HCT116 (cell line): ENCODE measurements around the gene OSBPL5. TPM values are rescaled to one million over a fixed set of nuclear protein-coding genes. Genes with fewer than 3 reads are reported as not detected.

Experiments
- ATAC-seq: fragments of 200-7000 bp; cut with Tn5 transposase; 2 replicates; pipeline ENCODE4 v1.9.1; 2020; ENCODE audit warnings: mild to moderate bottlenecking, moderate library complexity
- BruUV-seq: library from RNA; stranded (reverse); fragments of 400-500 nt; replicated peaks from 2 replicates; lab custom pipeline; 2021; lab: Mats Ljungman, UMichigan
- CTCF ChIA-PET: fragments of 300-600 bp; sonication (Branson Sonifier 250); formaldehyde crosslinking; loops from one replicate; lab custom pipeline; 2021; ENCODE audit warnings: antibody characterized with exemption; lab: Charles Lee
- POLR2A ChIA-PET: fragments of 300-600, 350-600 bp; sonication (Branson Sonifier 250); formaldehyde crosslinking; loops from one replicate; lab custom pipeline; 2021; ENCODE audit warnings: antibody characterized with exemption; lab: Charles Lee
- RAD21 ChIA-PET, 2 experiments: fragments of 300-600 bp; sonication (Branson Sonifier 250); formaldehyde crosslinking; loops; one replicate each; lab custom pipeline; 2023; ENCODE audit warnings: low total read pairs in 2 of 2; ENCODE audit not compliant: uncharacterized antibody in 2 of 2, unreplicated experiment in 2 of 2, low non-redundant PET in 1 of 2; lab: Charles Lee
- DNase-seq: peaks from one replicate; pipeline ENCODE4 v3.0.0-alpha.2; 2010; ENCODE audit warnings: low read depth, low spot score
- H2AFZ ChIP-seq: fragments of 200-600 bp; shearing (Covaris generic), sonication (generic); 2 replicates; pipeline ENCODE4 v1.6.1; 2017; ENCODE audit warnings: low read depth, mixed run types, mixed read lengths, antibody characterized with exemption, low read length; ENCODE audit not compliant: poor library complexity, severe bottlenecking
- H3K27ac ChIP-seq: 2 replicates; pipeline ENCODE4 v1.5.1; 2012; ENCODE audit warnings: low read depth, low read length
- H3K27me3 ChIP-seq: fragments of 200-600 bp; sonication (generic); 2 replicates; pipeline ENCODE4 v1.6.1; 2016; ENCODE audit warnings: mixed run types, low read length, mixed read lengths; ENCODE audit not compliant: insufficient read depth
- H3K36me3 ChIP-seq, 2 experiments: fragments of 200-500 bp in 1 of 2; fragments of 200-600 bp in 1 of 2; sonication (Bioruptor generic) in 1 of 2; sonication (generic) in 1 of 2; 2 replicates each; pipeline versions ENCODE4 v1.5.1 to v1.6.1; 2014 to 2016; ENCODE audit warnings: low read length in 2 of 2, inconsistent platforms in 1 of 2, mixed read lengths in 1 of 2, mixed run types in 1 of 2; ENCODE audit not compliant: insufficient read depth in 2 of 2, control insufficient read depth in 1 of 2
- H3K4me1 ChIP-seq, 2 experiments: fragments of 200-600 bp in 1 of 2; sonication (generic) in 1 of 2; 2 replicates each; pipeline versions ENCODE4 v1.5.1 to v1.6.1; 2012 to 2017; ENCODE audit warnings: low read length in 2 of 2, inconsistent platforms in 1 of 2, mild to moderate bottlenecking in 1 of 2, mixed read lengths in 1 of 2, mixed run types in 1 of 2, moderate library complexity in 1 of 2; ENCODE audit not compliant: insufficient read depth in 2 of 2, control insufficient read depth in 1 of 2
- H3K4me2 ChIP-seq: fragments of 200-600 bp; sonication (generic); 2 replicates; pipeline ENCODE4 v1.6.1; 2017; ENCODE audit warnings: mixed run types, low read length, mixed read lengths
- H3K4me3 ChIP-seq, 2 experiments: fragments of 200-600 bp in 1 of 2; sonication (generic) in 1 of 2; replicated peaks in 1 of 2; 2 replicates each; pipeline ENCODE4 v1.5.1; 2011 to 2016; ENCODE audit warnings: low read length in 2 of 2, control low read depth in 1 of 2, low read depth in 1 of 2, mild to moderate bottlenecking in 1 of 2, mixed read lengths in 1 of 2, mixed run types in 1 of 2
- H3K79me2 ChIP-seq: fragments of 200-600 bp; sonication (generic); 2 replicates; pipeline ENCODE4 v1.6.1; 2017; ENCODE audit warnings: mild to moderate bottlenecking, mixed run types, low read length, moderate library complexity, mixed read lengths; ENCODE audit not compliant: insufficient read depth
- H3K9ac ChIP-seq: fragments of 200-600 bp; sonication (generic); 2 replicates; pipeline ENCODE4 v1.6.1; 2016; ENCODE audit warnings: low read length, mixed read lengths
- H3K9me2 ChIP-seq: fragments of 200-600 bp; sonication (generic), shearing (Covaris generic); 2 replicates; pipeline ENCODE4 v1.6.1; 2017; ENCODE audit warnings: mixed run types, mild to moderate bottlenecking, moderate library complexity; ENCODE audit not compliant: insufficient read depth
- H3K9me3 ChIP-seq, 2 experiments: fragments of 200-500 bp in 1 of 2; fragments of 200-600 bp in 1 of 2; sonication (Bioruptor generic) in 1 of 2; sonication (generic) in 1 of 2; 2 replicates each; pipeline ENCODE4 v1.6.1; 2014 to 2017; ENCODE audit warnings: low read length in 2 of 2, mixed read lengths in 2 of 2, inconsistent platforms in 1 of 2, low read depth in 1 of 2, mild to moderate bottlenecking in 1 of 2, mixed run types in 1 of 2, moderate library complexity in 1 of 2; ENCODE audit not compliant: control insufficient read depth in 1 of 2, insufficient read depth in 1 of 2
- H4K20me1 ChIP-seq: fragments of 200-600 bp; sonication (generic), shearing (Covaris generic); 2 replicates; pipeline ENCODE4 v1.6.1; 2017; ENCODE audit warnings: mixed run types, mild to moderate bottlenecking, moderate library complexity; ENCODE audit not compliant: insufficient read depth
- CEBPB ChIP-seq: IDR thresholded peaks from 2 replicates; pipeline ENCODE4 v1.6.1; 2012; ENCODE audit warnings: low read depth
- CTCF ChIP-seq, 3 experiments: fragments of 200-600 bp in 1 of 3; sonication (generic) in 1 of 3; IDR thresholded peaks in 2 of 3; conservative IDR thresholded peaks in 1 of 3; 2 replicates each; pipeline ENCODE4 v1.5.1; 2012 to 2017; ENCODE audit warnings: low read depth in 2 of 3, low read length in 2 of 3, antibody characterized with exemption in 1 of 3, borderline replicate concordance in 1 of 3, control low read depth in 1 of 3, mild to moderate bottlenecking in 1 of 3, mixed read lengths in 1 of 3, mixed run types in 1 of 3, moderate library complexity in 1 of 3; ENCODE audit not compliant: insufficient read depth in 1 of 3
- EGR1 ChIP-seq: IDR thresholded peaks from 2 replicates; pipeline ENCODE4 v1.6.1; 2012; ENCODE audit warnings: low read depth
- EZH2 ChIP-seq: fragments of 200-600 bp; sonication (generic); IDR thresholded peaks from 2 replicates; pipeline ENCODE4 v1.6.1; 2017; ENCODE audit warnings: antibody characterized with exemption, mixed run types
- FOSL1 ChIP-seq: IDR thresholded peaks from 2 replicates; pipeline ENCODE4 v1.6.1; 2012; ENCODE audit warnings: low read depth
- POLR2A ChIP-seq: IDR thresholded peaks from 2 replicates; pipeline ENCODE4 v1.7.0; 2011; ENCODE audit warnings: borderline replicate concordance; ENCODE audit not compliant: insufficient read depth, insufficient read length; ENCODE audit errors: extremely low read depth
- RAD21 ChIP-seq: IDR thresholded peaks from 2 replicates; pipeline ENCODE4 v1.6.1; 2012; ENCODE audit warnings: low read depth, mild to moderate bottlenecking
- SIN3A ChIP-seq: IDR thresholded peaks from 2 replicates; pipeline ENCODE4 v1.6.1; 2012; ENCODE audit warnings: low read depth
- intact Hi-C: fragments of 100-400 bp; cut with micrococcal nuclease; formaldehyde crosslinking; loops from 2 replicates; pipeline ENCODE4 v1.10.0; 2022
- total RNA-seq: library from RNA; stranded (reverse); gene quantifications from one replicate; pipeline ENCODE4 v1.2.1, GENCODE V29; 2021; ENCODE audit not compliant: unreplicated experiment

OSBPL5 gene
- total RNA-seq, 1 experiment from 2014 or later = 44.2 TPM

DNA sequence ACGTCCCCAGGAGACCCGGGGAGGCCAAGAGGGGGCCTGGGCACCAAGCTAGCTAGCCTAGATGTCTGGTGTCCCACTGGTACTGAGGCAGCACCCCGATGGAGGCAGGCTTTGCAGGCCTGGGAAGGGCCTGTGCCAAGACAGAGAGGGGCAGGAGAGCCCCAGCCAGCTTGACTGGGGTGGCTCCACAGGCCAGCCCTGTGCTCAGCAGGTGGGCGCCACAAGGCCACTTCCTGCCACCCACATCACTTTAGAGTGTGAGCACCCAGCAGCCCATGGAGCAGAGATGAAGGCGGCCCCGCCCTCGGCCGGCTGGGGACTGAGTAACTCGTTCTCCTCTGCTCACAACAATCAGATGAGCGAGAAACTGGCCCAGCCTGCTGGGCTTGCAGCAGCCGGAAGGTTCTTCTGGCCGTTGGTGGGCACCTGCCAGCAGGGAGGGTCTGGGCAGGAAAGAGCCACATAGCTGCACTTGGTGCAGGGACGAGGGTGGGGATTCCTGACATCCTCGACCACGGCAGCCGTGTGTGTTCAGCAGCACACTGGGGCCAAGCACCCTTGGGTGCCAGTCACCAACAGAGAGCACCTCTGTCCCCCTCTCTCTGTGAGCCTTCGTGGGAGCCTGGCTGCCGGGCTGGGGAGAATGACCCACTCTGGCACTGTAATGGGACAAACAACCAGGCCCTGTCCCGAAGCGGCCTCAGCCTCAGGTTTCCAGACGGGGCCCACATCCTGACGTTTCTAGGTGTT is 7.6 kb downstream of the OSBPL5 start:
- TF ChIP-seq CEBPB (no peak), RAD21 (no peak), POLR2A (no peak), EZH2 (no peak), CTCF (IDR thresholded peaks at IDR 0.05 in 2 of 3, conservative IDR thresholded peaks at IDR 0.05 in 1 of 3; ENCODE audit: borderline replicate concordance in 1 of 3, insufficient read depth in 1 of 3, low read depth in 2 of 3, low read length in 2 of 3) (no peak), FOSL1 (no peak), SIN3A (no peak), EGR1 (no peak)
- CTCF ChIA-PET = no interaction called here
- ATAC-seq (peak; percentile 55), DNase-seq (no peak)
- Histone ChIP-seq H3K9me3 (no peaks in the 10 kb centered on the region), H3K9ac (no peak overlapping the region), H3K4me3 (no peak overlapping the region), H4K20me1 (no peaks in the 10 kb centered on the region), H3K79me2 (peaks cover 62% of the 10 kb centered on the region; the same call in 1 of the 2 replicates), H2AFZ (no peak overlapping the region), H3K9me2 (no peaks in the 10 kb centered on the region), H3K4me2 (peak overlapping the region; percentile 45), H3K27me3 (no peaks in the 10 kb centered on the region), H3K36me3 (no peaks in the 10 kb centered on the region), H3K27ac (peak overlapping the region; percentile 37; the same call in 1 of the 2 replicates), H3K4me1 (peaks cover 26 to 51% of the 10 kb centered on the region in 2 experiments; a peak in 3 of 4 replicates)
- intact Hi-C loops = no loop called here
- POLR2A ChIA-PET = no interaction called here
- BruUV-seq = no TSS peak
- RAD21 ChIA-PET = no interaction called here
